NCI-H146 (cell line): ENCODE data around the gene TUB.

Source experiments
- DNase-seq: peaks from one replicate; lab custom pipeline; 2025; lab: John Stamatoyannopoulos, UW

TUB gene, protein sequence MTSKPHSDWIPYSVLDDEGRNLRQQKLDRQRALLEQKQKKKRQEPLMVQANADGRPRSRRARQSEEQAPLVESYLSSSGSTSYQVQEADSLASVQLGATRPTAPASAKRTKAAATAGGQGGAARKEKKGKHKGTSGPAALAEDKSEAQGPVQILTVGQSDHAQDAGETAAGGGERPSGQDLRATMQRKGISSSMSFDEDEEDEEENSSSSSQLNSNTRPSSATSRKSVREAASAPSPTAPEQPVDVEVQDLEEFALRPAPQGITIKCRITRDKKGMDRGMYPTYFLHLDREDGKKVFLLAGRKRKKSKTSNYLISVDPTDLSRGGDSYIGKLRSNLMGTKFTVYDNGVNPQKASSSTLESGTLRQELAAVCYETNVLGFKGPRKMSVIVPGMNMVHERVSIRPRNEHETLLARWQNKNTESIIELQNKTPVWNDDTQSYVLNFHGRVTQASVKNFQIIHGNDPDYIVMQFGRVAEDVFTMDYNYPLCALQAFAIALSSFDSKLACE

DNA sequence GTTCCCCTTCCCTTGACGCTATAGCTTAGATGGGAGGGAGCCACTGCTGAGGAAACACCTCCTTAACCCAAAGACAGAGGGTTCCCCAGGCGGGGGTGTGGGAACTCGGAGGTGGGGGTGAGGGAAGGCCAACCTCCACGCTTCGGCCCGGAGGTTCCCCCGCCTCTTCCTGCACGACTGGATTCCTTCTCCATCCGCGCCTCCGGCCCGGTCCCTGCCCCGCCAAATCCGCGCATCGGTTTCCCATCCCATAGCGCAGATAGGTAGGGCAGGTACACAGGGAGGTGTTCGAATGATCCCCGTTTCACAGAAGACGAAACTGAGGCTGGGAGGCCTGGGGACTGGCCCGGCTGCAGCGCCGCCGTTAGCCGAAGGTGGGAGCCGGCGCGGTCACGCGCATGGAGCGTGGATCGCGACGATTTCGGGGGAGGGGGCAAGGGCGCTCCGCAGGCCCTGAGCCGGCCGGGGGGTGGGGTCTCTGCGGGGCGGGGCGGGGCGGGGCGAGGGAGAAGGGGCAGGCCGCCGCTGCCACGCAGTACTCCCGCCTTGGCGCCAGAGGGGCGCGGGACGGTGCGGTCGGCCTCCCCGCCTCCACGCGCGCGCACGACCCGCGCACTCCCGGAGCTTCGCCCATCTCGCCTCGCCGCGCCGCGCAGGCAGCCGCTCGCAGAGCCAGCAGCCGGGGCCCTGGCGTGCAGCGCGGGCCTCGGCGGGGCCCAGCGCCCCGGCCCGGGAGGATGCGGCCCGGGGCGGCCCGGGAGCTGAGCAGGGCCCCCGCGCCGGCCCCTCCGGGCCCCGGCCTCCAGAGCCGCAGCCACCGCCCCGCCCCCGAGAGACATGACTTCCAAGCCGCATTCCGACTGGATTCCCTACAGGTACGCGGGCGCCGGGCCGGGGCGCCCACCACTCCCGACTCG lies at the start of gene TUB:
TSS of gene TUB (plus strand) at position 538 of the 917 bp plus-strand sequence. CDS start at position 838, 300 bp downstream.
- peak; percentile 72 for DNase-seq

DNA sequence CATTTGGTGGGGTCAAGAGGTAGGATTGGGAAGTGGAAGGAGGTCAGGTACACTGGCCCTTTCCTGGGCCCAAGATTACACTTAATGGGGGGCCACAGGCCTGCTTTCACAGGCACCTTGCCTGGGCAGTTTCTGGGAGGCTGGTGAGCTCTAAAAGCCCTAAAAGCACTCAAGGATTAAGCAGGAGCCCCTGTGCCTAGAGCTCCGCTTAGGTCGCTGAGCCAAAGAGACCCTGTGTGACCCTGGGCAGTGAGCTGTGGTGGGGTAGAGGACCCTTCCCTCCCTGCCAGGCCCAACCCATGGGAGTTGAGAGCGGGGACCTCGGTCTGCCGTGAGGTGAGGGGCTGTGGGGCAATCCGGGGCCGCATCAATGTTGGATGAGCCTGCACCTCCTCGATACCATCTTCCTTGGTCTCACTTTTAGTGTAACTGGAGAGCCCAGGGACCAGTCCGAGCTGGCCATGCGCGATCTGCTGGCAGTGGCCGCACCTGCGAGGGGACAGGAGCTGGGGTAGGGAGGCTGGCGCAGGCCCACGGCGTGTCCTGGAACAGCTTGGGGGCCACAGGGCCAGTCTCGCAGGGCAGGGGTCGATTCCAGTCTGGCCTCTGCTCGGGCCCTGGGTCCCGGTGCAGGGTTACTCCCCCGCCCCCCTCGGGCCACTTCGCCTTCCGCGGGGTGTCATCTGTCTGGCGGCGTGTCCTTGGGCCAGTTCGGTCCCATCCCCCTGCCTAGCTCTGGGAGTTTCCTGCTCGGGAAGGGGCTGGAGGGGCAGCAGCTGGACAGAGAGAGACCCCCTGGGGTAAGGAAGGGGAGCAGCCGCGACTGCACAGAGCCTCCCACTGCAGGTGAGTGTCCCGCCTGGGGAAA lies 49.5 kb upstream of the TUB start:
- no peak for DNase-seq

DNA sequence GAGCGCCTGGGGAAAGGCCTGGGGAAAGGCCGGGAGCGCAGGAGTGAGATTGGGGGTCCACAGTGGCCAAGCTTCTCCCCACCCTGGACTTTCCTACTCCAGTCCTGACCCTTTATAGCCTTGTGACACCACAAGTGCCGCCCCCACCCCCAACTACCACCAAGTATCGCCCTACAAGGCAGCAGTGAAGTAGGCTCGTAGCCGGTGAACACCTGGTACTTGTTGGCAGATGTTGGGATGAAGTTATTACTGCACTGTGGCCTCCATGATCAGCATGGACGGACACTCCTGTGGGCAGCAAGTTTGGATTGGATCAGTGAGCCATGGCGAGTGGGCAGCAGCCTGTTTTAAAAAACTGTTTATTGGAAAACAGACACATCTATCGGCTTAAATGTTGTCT lies 48.9 kb upstream of the TUB start:
- DNase-seq, result no peak

- no peak for DNase-seq
Observed at GRCh38 chr11:8032576-8033304, 48.3 kb upstream of the TUB start.

- peak; percentile 62 for DNase-seq
Observed at GRCh38 chr11:8033305-8034105, 47.5 kb upstream of the TUB start.

- DNase-seq, result no peak
Observed at GRCh38 chr11:8034106-8034585, 46.9 kb upstream of the TUB start.

DNA sequence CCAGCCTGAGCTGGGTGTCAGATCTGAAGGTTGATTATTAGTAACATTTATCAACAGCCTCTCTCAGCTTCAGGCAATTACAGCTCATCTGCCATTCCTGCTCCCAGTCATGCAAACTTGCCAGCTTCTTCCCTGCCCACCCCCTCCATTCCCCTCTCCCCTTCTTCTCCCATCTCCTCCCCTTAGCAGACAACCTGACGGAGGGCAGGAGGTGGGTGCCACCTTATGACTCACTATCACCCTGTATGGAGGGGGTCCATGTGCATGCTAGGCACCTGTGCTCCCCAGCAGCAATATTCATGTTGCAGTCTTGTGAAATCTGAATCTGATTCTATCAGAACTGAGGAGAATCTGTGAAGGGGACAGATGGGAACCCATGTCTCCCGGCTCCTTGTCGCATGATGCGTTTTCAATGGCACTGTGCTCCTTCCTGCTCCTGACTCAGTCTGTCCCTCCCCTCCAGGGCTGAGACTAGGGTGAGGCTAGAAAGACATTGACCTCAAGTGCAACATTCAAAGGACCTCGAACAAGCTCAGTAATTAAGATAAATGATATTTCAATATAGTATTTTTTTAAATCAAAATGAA lies 46.3 kb upstream of the TUB start:
- no peak for DNase-seq

GRCh38 chr11:8035200-8035855 lies 45.7 kb upstream of the TUB start:
- DNase-seq, result no peak

GRCh38 chr11:8036002-8036802 lies 44.8 kb upstream of the TUB start:
- no peak for DNase-seq

DNA sequence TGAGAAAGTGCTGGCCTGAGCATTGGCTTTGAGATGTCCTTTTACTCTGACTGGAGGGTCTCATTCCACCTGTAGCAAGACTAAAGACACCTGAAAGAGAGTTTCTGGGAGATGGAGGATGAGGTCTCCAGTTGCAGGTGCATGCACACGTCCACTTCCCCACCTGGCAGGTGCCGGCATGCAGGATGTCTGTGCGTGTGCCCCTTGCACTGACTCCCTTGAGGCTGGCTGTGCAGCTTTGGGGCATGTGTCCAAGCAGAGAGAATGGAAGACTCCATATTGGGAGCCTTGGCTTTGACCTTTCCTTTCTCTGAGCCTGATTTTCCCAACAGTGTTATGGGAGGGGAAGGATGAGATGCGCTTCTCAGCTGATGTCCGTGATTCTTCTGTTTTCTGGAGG lies 44.0 kb upstream of the TUB start:
- no peak for DNase-seq

DNA sequence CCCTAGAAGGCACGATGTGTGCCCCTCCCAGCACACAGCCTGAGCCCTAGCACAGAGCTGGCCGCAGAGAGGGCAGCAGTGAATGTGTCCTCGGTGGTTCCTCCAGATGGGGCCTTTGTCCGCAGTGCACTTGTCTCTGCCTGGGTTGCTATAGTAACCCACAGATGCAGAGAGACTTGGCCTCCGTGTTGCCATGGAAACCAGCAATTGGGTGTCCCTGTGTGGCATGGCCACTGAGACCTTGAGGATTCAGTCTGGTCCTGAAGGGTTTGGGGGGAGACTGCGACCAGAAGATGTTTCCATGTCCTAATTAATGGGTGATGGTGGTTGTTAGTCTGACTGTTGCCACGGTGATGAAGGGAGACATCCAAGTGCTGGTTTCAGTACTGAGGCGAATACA lies 42.6 kb upstream of the TUB start:
- peak; percentile 41 for DNase-seq

- no peak for DNase-seq
Observed at GRCh38 chr11:8038811-8039529, 42.0 kb upstream of the TUB start.

DNA sequence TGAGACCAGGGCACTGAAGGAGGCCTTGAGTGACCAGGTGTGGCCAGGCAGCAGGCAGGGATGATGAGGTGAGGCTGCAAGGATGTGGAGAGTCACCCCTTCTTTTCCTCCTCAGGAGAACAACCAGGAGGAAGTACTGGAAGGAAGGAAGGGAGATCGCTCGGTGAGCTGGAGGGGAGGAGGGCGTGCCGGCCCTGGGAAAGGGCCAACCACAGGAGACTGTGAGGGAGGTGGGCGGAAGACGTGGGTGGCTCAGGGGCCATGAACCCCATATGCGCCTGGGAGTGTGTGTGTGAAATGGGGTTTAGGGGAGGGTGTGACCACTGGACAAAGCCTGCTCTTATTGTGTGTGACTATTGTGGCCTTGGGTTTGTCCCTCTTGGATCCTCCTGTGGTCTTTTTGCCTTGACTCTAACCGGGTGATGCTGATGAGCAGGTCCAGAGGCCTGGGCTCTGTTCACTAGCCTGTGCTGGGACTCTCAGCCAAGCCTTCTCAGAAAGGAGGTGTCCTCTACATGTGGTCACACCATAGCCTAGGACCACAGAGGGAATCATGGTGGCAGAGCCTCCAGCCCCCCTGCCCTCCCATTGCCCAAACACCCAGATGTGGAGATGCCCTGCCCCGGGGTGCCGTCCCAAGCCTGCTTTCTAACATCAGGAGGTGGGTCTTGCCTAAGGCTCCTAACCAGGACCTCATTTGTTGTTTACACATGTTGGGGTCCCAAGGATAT lies 41.3 kb upstream of the TUB start:
- DNase-seq, result no peak

DNA sequence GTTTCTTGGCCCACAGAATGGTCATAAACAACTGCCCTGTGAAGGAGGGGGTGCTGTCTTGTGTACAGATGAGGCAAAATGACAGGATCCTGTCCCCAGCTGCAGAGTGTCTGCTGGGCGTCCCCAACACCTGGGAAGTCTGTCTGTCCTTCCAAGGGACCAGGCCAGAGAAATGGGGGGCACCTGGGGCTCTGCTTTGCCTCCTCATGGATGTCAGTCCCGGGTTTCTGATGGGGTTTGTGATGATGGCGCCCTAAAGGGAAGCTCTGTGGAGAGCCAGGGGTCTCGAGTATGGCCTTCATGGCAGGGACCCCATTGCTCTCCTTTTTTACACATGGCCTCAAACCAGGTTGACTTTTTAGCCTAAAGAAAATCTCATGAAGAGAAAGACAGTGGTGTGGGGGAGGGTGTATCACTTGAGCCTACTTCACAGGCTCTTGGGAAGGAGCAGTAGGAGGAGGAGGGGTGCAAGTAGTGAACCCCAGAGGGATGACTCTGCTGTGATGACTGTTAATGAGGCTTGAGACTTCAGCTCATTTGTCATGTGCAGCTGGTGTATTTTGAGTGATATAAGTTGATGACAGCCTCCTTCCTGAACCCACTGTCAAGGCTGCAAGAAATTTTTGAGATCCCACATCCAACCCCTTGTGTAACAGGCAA lies 40.6 kb upstream of the TUB start:
- no peak for DNase-seq

- DNase-seq, result no peak
Observed at GRCh38 chr11:8040921-8041285, 40.1 kb upstream of the TUB start.

- no peak for DNase-seq
Observed at GRCh38 chr11:8041576-8041975, 39.4 kb upstream of the TUB start.

- DNase-seq, result no peak
Observed at GRCh38 chr11:8043756-8044155, 37.3 kb upstream of the TUB start.
